ENCODE results near the gene HACL1. TPM values are rescaled to one million over a fixed set of nuclear protein-coding genes. Genes with fewer than 3 reads are reported as not detected.
"Not testable (repeated sequence)": the region's sequence is repeated elsewhere in the genome, so short reads cannot be mapped to it uniquely, and the experiment has no call there.

Gene HACL1
- total and polyA plus RNA-seq, 2 experiments from 2014 or later: 11.0 to 11.2 TPM

DNA sequence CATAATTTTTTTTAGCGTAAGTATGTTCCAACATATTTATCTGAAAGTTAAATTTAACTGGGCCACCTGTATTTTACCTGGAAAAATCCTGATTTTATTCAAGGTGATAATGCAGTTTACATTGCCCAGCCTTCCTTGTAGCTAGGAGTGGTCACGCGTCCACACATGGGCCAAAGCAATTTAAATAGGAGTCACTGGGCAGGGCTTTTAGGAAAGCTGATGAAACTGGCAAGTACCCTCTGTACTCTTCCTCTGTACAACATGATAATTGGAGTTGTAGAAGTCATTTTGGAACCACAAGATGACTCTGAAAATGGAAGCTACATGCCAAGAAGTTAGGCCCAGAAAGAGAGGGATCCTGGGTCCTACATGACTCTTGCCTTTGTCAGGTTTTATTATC is 9.6 kb upstream of the HACL1 start:
- TF ChIP-seq, protein P1, sequence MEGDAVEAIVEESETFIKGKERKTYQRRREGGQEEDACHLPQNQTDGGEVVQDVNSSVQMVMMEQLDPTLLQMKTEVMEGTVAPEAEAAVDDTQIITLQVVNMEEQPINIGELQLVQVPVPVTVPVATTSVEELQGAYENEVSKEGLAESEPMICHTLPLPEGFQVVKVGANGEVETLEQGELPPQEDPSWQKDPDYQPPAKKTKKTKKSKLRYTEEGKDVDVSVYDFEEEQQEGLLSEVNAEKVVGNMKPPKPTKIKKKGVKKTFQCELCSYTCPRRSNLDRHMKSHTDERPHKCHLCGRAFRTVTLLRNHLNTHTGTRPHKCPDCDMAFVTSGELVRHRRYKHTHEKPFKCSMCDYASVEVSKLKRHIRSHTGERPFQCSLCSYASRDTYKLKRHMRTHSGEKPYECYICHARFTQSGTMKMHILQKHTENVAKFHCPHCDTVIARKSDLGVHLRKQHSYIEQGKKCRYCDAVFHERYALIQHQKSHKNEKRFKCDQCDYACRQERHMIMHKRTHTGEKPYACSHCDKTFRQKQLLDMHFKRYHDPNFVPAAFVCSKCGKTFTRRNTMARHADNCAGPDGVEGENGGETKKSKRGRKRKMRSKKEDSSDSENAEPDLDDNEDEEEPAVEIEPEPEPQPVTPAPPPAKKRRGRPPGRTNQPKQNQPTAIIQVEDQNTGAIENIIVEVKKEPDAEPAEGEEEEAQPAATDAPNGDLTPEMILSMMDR (IDR thresholded peaks at IDR 0.05; ENCODE audit: low read depth, low read length): no peak
- Histone ChIP-seq H3K4me1 (ENCODE audit: low read depth) (no peaks in the 10 kb centered on the region), H3K27me3 (no peaks in the 10 kb centered on the region), H3K27ac (no peak overlapping the region), H3K4me3 (no peak overlapping the region), H3K9me3 (ENCODE audit: low read depth) (no peaks in the 10 kb centered on the region), H3K36me3 (no peaks in the 10 kb centered on the region)
- DNase-seq (ENCODE audit: low read depth in 1 of 2, low spot score in 1 of 2): no peak

DNA sequence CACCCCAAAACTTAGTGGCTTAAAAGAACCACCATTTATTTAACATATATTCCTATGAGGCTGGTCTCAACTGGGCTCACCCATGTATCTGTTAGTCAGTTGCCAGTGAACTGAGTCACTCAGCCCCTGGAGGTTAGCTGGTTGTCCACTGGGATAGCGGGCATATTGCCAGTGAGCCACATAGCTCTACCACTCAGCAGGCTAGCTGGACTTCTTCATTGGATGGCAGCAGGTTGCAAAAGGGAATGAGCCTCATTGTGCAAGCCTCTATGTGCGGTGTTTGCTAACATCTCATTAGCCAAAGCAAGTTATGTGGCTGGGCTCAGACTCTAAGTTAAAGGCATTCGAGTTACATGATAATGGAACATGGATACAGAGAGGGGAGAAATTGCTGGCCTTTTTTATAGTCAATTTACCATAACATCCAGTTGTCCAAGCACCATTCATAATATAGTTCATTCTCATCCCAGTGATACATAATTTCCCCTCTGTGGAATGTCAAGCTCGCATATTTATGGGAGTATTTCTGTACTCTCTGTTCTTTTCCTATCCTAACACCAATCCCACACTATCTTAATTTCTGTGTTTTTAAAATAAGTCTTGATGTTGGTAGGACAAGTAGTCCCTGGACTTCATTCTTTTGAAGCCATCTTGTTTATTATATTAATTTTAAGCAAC is 8.9 kb upstream of the HACL1 start:
- no peak overlapping the region for H3K27ac ChIP-seq
- H3K36me3 ChIP-seq: no peaks in the 10 kb centered on the region
- H3K4me3 ChIP-seq: no peak overlapping the region
- no peaks in the 10 kb centered on the region for H3K9me3 ChIP-seq (ENCODE audit: low read depth)
- no peaks in the 10 kb centered on the region for H3K27me3 ChIP-seq
- peak in 1 of 2 donors; percentile 91 for DNase-seq (ENCODE audit: low read depth in 1 of 2, low spot score in 1 of 2)
- no peaks in the 10 kb centered on the region for H3K4me1 ChIP-seq (ENCODE audit: low read depth)
- TF ChIP-seq, protein P1 (IDR thresholded peaks at IDR 0.05; ENCODE audit: low read depth, low read length): no peak

DNA sequence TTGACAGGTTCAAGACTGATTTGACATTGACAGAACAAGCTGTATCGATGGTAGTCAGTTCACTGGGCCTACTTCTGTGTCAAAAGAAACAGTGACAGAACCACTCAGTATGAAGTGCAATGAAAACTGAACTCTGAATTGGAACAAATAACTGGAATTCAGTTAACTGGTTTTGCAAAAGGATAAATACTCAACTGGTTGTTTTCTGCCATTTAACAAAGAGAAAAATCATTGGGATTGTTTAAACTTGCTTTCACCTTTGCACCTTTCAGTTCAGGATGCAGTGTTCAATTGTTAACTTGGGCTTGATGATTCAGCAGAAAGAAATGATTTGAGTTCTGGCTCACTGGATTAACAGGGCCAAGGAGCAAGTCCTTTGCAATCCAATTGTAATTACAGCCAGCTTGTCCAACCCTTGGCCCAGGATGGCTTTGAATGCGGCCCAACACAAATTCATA is 5.1 kb upstream of the HACL1 start:
- TF ChIP-seq, protein P1 (IDR thresholded peaks at IDR 0.05; ENCODE audit: low read depth, low read length): no peak
- Histone ChIP-seq H3K27ac (no peak overlapping the region), H3K36me3 (no peaks in the 10 kb centered on the region), H3K27me3 (no peaks in the 10 kb centered on the region), H3K4me3 (no peak overlapping the region), H3K4me1 (ENCODE audit: low read depth) (no peaks in the 10 kb centered on the region), H3K9me3 (ENCODE audit: low read depth) (no peaks in the 10 kb centered on the region)
- peak in 1 of 2 donors; percentile 21 for DNase-seq (ENCODE audit: low read depth in 1 of 2, low spot score in 1 of 2)

DNA sequence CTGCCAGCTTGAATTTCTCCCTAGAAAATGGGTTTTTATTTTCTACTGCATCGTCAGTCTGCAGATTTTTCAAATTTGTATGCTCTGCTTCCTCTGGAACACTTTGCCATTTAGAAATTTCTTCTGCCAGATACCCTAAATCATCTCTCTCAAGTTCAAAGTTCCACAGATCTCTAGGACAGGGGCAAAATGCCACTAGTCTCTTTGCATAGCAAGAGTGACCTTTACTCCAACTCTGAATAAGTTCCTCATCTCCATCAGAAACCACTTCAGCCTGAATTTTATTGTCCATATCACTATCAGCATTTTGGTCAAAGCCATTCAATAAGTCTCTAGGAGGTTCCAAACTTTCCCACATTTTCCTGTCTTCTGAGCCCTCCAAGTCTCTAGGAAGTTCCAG is 3.2 kb upstream of the HACL1 start:
- DNase-seq (ENCODE audit: low read depth in 1 of 2, low spot score in 1 of 2); H3K36me3 ChIP-seq; H3K4me1 ChIP-seq (ENCODE audit: low read depth); H3K27ac ChIP-seq; H3K27me3 ChIP-seq; H3K9me3 ChIP-seq (ENCODE audit: low read depth); H3K4me3 ChIP-seq: not testable (repeated sequence)

DNA sequence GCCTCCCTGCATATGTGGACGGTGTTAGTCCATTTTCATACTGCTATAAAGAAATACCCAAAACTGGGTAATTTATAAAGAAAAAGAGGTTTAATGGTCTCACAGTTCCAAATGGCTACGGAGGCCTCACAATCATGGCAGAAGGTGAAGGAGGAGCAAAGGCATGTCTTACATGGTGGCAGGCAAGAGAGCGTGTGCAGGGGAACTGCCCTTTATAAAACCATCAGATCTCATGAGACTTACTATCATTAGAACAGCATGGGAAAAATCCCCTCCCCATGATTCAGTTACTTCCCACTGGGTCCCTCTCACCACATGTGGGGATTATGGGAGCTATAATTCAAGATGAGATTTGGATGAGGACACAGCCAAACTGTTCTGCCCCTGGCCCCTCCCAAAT is 1.4 kb upstream of the HACL1 start:
- DNase-seq (ENCODE audit: low read depth in 1 of 2, low spot score in 1 of 2); H3K4me1 ChIP-seq (ENCODE audit: low read depth); H3K9me3 ChIP-seq (ENCODE audit: low read depth); H3K27ac ChIP-seq; H3K27me3 ChIP-seq; H3K36me3 ChIP-seq: not testable (repeated sequence)
- peak overlapping the region; percentile 58 for H3K4me3 ChIP-seq

DNA sequence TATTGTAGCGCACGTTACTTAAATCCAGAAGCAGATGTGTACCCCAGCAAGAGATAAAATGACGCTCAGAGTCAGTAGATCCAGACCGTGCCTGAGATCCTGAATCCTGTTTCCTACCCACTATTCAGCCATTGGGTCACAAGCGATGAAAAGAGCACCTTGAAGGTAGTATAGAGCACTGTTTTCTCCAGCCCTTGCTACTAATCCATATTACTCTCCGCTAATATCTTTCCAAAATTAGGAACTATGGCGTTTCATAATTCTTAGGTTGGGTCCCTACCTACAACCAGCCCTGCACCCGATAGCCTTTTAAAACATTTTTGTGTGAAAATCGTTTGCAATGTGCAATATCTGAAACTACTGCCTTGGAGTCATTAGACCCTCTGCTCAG is 772 bp upstream of the HACL1 start:
- Histone ChIP-seq H3K27me3 (no peaks in the 10 kb centered on the region), H3K27ac (peak overlapping the region; percentile 92), H3K4me3 (peak overlapping the region; percentile 58), H3K9me3 (ENCODE audit: low read depth) (no peaks in the 10 kb centered on the region), H3K36me3 (peaks cover 5% of the 10 kb centered on the region), H3K4me1 (ENCODE audit: low read depth) (no peaks in the 10 kb centered on the region)
- no peak for DNase-seq (ENCODE audit: low read depth in 1 of 2, low spot score in 1 of 2)
- TF ChIP-seq, protein P1 (IDR thresholded peaks at IDR 0.05; ENCODE audit: low read depth, low read length): no peak

All from cardiac muscle cell (in vitro differentiated cells and primary cell).